NCI-H2029 treated with DMSO at 0.1 percent for 48 hours (cell line): ENCODE results near the gene RMDN2.
"Not testable (repeated sequence)": the region's sequence is repeated elsewhere in the genome, so short reads cannot be mapped to it uniquely, and the experiment has no call there.

Experiments
- DNase-seq: peaks from one replicate; lab custom pipeline; 2025; lab: John Stamatoyannopoulos, UW

The RMDN2 gene

DNA sequence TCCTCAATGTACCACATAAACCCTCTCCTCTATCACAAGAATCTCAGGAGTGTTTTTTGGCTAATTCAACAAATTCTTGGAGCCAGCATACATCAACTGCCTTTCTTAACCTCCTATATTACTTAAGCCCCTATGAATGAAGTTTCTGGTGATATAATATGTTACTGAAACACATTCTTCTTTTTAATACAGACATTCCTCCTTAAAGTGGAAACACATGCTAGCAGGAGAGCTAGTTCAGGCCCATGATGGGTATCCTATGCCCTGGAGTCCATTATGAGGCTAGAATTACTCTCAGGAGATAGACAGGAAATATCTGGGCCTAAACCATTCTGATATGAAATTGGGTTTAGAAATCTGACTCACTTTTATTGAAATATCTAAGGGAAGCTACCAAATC is 26.6 kb upstream of the RMDN2 start:
- DNase-seq = no peak

- no peak for DNase-seq
These were observed 22.1 kb upstream of the RMDN2 start for GRCh38 chr2:37902991-37903390.

GRCh38 chr2:37904425-37904824 is 20.7 kb upstream of the RMDN2 start:
- DNase-seq = no peak

GRCh38 chr2:37904993-37905392 is 20.1 kb upstream of the RMDN2 start:
- no peak for DNase-seq

DNA sequence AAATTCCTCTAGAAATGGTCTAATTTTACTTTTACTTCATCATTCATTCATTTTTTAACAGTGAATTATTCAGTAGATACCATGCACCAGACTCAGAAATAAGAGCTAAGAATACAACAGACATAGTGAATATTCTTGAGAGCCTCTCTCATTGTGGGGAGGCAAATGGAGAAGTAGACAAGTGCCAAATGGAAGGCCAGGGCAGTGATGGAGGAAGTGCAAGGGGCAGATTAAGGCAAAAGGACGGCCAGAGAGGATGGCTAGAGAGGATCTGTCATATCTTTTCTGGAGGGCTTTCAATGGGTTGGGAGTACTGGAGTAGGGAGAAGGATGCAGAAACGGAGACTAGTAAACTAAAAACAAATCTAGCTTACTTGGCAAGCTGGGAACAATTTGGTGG is 19.0 kb upstream of the RMDN2 start:
- DNase-seq = no peak

- DNase-seq = no peak
These were observed 17.4 kb upstream of the RMDN2 start for GRCh38 chr2:37907501-37908225.

GRCh38 chr2:37911296-37911873 is 13.7 kb upstream of the RMDN2 start:
- DNase-seq = no peak

DNA sequence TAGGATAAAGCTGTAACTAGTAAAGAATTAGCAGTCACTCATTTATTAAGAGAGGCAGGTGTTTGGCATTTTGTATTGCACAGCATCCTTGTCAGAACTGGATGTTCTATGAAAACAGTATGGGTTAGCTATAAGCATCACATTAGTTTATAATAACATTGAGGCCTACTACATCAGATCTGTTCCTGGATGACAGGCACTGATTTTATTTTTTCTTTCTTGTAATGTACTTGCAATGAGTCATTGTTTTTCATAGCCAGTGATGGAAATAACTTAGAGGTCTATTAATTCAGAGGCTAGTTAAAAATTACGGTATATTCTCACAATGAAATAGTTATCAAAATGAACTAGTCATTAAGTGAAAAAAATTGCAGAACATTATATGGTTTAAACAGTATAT is 13.0 kb upstream of the RMDN2 start:
- no peak for DNase-seq

- DNase-seq = no peak
These were observed 12.5 kb upstream of the RMDN2 start for GRCh38 chr2:37912616-37913015.

GRCh38 chr2:37914340-37914739 is 10.7 kb upstream of the RMDN2 start:
- DNase-seq = no peak

DNA sequence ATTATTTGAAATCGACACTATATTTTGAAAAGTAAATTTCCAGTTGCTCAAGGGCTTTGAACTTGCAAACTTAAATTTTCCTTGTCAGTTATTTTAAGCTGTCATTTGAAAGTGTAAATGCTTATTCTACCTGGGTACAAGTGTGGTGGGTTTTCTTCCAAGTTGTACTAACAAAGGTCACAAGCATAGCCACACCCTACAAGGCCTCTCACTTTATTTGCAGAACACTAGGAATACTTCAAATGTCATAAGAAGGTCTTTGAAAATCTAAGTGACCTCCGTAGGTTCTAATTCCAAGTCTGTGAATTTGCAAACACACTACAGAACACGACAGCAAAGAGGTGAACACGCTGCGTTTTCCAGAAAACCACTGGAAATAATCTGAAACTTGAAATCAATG is 9.3 kb upstream of the RMDN2 start:
- no peak for DNase-seq

GRCh38 chr2:37916512-37917082 is 8.5 kb upstream of the RMDN2 start:
- no peak for DNase-seq

DNA sequence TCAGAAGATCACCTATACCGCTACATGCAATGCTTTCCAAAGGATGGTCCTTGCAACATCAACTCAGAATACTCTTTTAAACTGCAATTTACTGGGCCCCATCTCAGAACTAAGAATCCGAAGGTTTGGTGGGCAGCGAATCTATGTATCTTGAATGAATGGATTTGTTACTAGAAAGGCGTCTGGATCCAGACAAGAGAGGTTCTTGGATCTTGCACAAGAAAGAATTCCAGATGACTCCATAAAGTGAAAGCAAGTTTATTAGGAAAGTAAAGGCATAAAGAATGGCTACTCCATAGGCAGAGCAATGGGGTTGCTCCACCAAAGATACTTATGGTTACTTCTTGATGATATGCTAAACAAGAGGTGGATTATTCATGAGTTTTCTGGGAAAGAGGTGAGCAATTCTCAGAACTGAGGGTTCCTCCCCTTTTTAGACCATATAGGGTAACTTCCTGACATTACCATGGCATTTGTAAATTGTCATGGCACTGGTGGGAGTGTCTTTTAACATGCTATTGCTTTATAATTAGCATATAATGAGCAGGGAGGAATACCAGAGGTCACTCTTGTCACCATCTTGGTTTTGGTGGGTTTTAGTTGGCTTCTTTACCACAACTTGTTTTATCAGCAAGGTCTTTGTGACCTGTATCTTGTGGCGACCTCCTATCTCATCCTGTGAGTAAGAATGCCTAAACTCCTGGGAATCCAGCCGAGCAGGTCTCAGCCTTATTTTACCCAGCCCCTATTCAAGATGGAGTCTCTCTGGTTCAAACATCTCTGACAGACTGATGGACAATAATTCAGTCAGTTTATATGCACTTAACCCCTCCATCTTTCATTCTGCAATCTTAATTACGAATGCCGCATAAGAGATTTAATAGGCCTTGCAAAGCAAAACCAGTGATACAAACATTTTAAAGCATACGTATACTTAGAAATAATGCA is 7.5 kb upstream of the RMDN2 start:
- no peak for DNase-seq

GRCh38 chr2:37918742-37919186 is 6.3 kb upstream of the RMDN2 start:
- no peak for DNase-seq

DNA sequence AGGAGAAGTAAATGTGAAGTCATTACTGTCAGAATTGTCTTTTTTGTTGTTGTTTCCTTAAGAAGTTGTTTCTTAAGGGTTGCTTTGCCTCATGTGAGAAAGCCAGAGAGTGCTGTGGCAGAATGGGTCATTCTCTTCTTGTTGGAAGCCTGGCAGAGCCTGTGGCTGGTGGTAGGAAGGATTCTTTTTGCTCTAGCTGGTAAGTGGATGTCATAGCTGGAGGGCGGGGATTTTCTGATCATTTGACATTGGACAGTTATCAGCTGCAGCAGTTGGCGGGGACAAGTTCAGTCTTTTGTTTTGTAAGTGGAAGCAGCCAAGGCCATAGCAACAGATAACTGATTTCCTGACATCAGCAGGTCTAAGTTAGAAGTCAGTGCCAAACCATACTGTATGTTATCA is 5.5 kb upstream of the RMDN2 start:
- no peak for DNase-seq

DNA sequence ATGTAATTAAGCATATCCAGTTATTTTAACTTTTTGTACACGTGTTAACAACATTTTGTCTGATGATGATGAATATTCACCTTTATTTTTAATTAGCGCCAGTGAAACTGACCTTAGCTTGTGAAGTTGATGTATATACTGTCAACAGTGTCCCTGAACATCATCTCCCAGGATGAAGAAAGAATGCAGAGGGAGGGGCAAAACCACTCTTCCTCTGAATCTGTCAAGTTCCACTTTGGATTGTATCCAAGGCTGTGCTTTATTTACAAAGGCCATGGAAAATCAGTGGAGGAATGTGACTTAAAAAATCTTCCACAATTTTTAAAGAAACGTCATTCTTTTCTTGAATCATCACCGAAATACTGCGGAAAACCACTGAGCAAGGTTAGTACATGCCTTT is 4.5 kb upstream of the RMDN2 start:
- DNase-seq = no peak

DNA sequence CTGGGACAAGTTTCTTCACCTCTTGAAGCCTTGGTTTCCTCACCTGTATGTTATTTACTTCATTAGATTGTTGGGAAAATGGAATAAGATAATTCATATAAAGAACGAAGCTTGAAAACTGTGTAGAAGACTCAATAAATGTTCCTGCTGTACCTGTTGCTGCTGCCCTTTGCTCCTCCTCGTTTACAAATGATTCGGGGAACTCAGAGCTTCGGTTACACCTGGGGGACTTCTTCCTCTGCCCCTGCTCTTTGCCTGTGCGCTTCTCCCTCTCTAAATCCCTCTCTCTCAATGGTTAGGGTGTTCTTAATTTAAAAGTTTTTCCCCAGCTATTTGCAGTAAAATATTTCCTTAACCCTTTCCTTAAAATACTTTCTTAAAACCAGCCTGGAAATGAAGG is 3.3 kb upstream of the RMDN2 start:
- no peak for DNase-seq

DNA sequence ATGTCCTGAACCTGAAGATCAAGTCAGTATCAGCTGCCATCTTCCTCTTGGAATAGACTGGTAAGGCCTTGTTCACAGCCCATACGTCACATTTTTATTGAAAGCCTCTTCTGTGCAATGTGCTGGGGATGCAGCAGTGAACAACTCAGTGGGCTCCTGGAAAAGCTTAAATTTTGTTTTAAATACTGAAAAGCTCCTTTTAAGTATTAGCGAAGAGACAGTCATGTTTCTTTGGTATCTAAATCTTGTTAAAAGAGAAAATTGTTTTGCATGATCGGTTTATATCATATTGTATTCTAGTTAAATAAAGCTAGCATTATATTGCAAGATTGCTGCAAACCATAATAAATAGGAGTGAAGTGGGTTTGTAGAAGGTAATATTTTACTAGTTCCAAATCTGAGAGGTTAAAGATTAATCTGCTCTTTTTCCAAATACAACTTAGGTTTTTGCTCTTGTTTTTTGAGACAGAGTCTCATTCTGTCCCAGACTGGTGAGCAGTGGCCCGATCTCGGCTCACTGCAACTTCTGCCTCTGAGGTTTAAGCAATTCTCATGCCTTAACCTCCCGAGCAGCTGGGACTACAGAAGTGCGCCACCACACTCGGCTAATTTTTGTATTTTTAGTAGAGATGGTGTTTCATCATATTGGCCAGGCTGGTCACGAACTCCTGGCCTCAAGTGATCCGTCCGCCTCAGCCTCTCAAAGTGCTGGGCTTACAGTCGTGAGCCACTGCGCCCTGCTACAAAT is 1.6 kb upstream of the RMDN2 start:
- DNase-seq = no peak

- no peak for DNase-seq
These were observed 1.5 kb downstream of the RMDN2 start for GRCh38 chr2:37926635-37927034.

GRCh38 chr2:37928377-37928776 is 3.3 kb downstream of the RMDN2 start:
- no peak for DNase-seq

DNA sequence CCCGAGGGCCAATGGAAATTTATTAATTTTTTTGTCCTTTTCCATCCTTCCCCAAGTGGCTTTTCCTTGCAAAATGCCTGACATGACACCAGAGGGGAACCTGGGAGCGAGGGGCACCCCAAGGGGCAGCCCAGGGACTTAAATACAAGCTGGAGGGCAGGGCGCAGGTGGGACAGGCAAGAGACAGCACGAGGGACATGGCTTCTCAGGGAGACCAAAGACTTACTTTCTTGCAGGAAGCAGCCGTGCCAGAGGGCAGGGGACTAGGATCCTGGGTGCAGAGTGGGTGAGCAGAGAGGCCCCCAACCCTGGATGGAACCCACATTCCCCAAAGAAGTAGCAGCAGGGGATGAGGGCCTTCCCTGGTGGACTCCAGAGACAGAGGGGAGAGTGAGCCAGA is 5.3 kb downstream of the RMDN2 start:
- DNase-seq = not testable (repeated sequence)

DNA sequence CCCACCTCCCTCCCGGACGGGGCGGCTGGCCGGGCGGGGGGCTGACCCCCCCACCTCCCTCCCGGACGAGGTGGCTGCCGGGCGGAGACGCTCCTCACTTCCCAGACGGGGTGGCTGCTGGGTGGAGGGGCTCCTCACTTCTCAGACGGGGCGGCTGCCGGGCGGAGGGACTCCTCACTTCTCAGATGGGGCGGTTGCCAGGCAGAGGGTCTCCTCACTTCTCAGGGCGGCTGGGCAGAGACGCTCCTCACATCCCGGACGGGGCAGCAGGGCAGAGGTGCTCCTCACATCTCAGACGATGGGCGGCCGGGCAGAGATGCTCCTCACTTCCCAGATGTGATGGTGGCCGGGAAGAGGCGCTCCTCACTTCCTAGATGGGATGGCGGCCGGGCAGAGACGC is 7.8 kb downstream of the RMDN2 start:
- not testable (repeated sequence) for DNase-seq
